ENCODE results near the gene MYO10. TPM values are rescaled to one million over a fixed set of nuclear protein-coding genes. Genes with fewer than 3 reads are reported as not detected.

MYO10 gene
- total RNA-seq, 1 experiment from 2014 or later = 89.8 TPM

DNA sequence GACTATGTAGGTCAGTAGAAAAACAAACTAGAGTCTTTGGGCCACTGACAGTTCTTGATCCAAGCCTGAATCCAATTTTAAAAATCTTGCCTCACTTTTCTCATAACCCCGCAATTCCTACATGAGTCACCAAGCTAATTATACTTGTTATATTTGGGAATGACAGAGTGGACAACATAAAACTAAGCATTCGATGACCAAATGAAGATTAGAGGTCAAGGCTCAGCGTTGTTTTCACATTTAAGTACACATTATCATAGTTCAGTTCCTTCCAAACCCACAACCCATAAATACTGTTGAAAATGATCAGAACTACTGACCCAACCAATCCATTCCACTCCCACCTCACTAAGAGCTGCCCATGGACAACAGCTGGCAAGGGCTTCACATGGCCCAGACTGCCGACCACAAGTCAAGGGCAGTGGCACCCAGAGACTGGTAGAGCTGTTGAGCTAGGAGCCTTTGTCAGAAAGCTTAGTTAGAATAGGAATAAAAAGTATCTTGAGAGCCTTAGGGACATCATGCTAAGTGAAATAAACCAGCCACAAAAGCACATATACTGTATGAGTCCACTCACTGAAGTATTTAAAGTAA is 64.2 kb downstream of the MYO10 start:
- ATAC-seq = no peak
- H3K27ac Mint-ChIP-seq = no peak overlapping the region; the same call in 1 of the 2 replicates
- peaks cover 35% of the 10 kb centered on the region for H3K4me1 Mint-ChIP-seq
- TF ChIP-seq, protein P1, sequence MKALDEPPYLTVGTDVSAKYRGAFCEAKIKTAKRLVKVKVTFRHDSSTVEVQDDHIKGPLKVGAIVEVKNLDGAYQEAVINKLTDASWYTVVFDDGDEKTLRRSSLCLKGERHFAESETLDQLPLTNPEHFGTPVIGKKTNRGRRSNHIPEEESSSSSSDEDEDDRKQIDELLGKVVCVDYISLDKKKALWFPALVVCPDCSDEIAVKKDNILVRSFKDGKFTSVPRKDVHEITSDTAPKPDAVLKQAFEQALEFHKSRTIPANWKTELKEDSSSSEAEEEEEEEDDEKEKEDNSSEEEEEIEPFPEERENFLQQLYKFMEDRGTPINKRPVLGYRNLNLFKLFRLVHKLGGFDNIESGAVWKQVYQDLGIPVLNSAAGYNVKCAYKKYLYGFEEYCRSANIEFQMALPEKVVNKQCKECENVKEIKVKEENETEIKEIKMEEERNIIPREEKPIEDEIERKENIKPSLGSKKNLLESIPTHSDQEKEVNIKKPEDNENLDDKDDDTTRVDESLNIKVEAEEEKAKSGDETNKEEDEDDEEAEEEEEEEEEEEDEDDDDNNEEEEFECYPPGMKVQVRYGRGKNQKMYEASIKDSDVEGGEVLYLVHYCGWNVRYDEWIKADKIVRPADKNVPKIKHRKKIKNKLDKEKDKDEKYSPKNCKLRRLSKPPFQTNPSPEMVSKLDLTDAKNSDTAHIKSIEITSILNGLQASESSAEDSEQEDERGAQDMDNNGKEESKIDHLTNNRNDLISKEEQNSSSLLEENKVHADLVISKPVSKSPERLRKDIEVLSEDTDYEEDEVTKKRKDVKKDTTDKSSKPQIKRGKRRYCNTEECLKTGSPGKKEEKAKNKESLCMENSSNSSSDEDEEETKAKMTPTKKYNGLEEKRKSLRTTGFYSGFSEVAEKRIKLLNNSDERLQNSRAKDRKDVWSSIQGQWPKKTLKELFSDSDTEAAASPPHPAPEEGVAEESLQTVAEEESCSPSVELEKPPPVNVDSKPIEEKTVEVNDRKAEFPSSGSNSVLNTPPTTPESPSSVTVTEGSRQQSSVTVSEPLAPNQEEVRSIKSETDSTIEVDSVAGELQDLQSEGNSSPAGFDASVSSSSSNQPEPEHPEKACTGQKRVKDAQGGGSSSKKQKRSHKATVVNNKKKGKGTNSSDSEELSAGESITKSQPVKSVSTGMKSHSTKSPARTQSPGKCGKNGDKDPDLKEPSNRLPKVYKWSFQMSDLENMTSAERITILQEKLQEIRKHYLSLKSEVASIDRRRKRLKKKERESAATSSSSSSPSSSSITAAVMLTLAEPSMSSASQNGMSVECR (CRISPR knock-in tag; IDR thresholded peaks at IDR 0.05; ENCODE audit: borderline replicate concordance) = no peak
- TF ChIP-seq, protein P2, sequence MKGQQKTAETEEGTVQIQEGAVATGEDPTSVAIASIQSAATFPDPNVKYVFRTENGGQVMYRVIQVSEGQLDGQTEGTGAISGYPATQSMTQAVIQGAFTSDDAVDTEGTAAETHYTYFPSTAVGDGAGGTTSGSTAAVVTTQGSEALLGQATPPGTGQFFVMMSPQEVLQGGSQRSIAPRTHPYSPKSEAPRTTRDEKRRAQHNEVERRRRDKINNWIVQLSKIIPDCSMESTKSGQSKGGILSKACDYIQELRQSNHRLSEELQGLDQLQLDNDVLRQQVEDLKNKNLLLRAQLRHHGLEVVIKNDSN (CRISPR knock-in tag; IDR thresholded peaks at IDR 0.05) = no peak
- TF ChIP-seq, protein P3, sequence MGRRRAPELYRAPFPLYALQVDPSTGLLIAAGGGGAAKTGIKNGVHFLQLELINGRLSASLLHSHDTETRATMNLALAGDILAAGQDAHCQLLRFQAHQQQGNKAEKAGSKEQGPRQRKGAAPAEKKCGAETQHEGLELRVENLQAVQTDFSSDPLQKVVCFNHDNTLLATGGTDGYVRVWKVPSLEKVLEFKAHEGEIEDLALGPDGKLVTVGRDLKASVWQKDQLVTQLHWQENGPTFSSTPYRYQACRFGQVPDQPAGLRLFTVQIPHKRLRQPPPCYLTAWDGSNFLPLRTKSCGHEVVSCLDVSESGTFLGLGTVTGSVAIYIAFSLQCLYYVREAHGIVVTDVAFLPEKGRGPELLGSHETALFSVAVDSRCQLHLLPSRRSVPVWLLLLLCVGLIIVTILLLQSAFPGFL (CRISPR knock-in tag; IDR thresholded peaks at IDR 0.05; ENCODE audit: borderline replicate concordance) = no peak
- no peak for TF ChIP-seq EMX1 (CRISPR knock-in tag; IDR thresholded peaks at IDR 0.05)
- TF ChIP-seq ZNF671 (CRISPR knock-in tag; IDR thresholded peaks at IDR 0.05) = no peak
- no peak for TF ChIP-seq KAT7 (CRISPR knock-in tag; IDR thresholded peaks at IDR 0.05; ENCODE audit: borderline replicate concordance)
- no peak for TF ChIP-seq ELF4 (CRISPR knock-in tag; IDR thresholded peaks at IDR 0.05; ENCODE audit: low read depth)
- TF ChIP-seq ZBTB21 (CRISPR knock-in tag; IDR thresholded peaks at IDR 0.05; ENCODE audit: borderline replicate concordance) = no peak
- TF ChIP-seq, protein P4, sequence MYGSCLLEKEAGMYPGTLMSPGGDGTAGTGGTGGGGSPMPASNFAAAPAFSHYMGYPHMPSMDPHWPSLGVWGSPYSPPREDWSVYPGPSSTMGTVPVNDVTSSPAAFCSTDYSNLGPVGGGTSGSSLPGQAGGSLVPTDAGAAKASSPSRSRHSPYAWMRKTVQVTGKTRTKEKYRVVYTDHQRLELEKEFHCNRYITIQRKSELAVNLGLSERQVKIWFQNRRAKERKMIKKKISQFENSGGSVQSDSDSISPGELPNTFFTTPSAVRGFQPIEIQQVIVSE (CRISPR knock-in tag; IDR thresholded peaks at IDR 0.05; ENCODE audit: borderline replicate concordance) = no peak
- no peak for TF ChIP-seq CBFB (CRISPR knock-in tag; IDR thresholded peaks at IDR 0.05; ENCODE audit: low read depth)
- H3K36me3 Mint-ChIP-seq = peaks cover 43% of the 10 kb centered on the region
- no peak overlapping the region for H3K4me3 Mint-ChIP-seq
- no peak for DNase-seq (ENCODE audit: low spot score)
- CTCF ChIA-PET = no interaction called here
- peaks cover 35% of the 10 kb centered on the region for H3K9me3 Mint-ChIP-seq
- H3K27me3 Mint-ChIP-seq (ENCODE audit: low read depth) = no peaks in the 10 kb centered on the region
- POLR2A ChIA-PET = no interaction called here

DNA sequence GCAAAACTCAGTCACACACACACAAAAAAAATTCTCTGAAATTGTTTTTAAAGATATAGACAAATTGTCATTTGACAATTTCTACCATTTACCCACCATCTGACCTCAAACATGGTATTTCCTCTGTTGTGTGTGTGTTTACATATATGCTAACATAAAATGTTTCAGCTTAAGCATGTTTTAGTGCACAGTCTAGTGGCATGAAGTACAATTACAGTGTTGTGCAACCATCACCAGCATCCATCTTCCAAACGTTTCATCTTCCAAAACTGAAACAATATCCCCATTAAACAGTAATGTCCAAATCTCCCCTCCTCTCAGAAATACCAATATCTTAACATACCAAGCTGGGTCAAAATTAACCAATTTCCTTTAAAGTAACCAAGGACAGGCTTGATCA is 65.2 kb downstream of the MYO10 start:
- CTCF ChIA-PET = no interaction called here
- Mint-ChIP-seq H3K4me1 (peaks cover 45% of the 10 kb centered on the region), H3K36me3 (peaks cover 41% of the 10 kb centered on the region), H3K27me3 (ENCODE audit: low read depth) (no peaks in the 10 kb centered on the region), H3K27ac (no peak overlapping the region), H3K9me3 (peaks cover 35% of the 10 kb centered on the region), H3K4me3 (no peak overlapping the region)
- POLR2A ChIA-PET = no interaction called here
- DNase-seq (ENCODE audit: low spot score) (no peak), ATAC-seq (no peak)
- no peak for TF ChIP-seq ZNF423 (CRISPR knock-in tag; IDR thresholded peaks at IDR 0.05)
- TF ChIP-seq ZNF671 (CRISPR knock-in tag; IDR thresholded peaks at IDR 0.05) = no peak
- no peak for TF ChIP-seq CREB1 (CRISPR knock-in tag; IDR thresholded peaks at IDR 0.05)
- no peak for TF ChIP-seq ZNF138 (CRISPR knock-in tag; conservative IDR thresholded peaks at IDR 0.05)
- no peak for TF ChIP-seq ETV6 (CRISPR knock-in tag; IDR thresholded peaks at IDR 0.05)
- TF ChIP-seq, protein P5, sequence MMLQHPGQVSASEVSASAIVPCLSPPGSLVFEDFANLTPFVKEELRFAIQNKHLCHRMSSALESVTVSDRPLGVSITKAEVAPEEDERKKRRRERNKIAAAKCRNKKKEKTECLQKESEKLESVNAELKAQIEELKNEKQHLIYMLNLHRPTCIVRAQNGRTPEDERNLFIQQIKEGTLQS (CRISPR knock-in tag; conservative IDR thresholded peaks at IDR 0.05) = no peak
- TF ChIP-seq, protein P6, sequence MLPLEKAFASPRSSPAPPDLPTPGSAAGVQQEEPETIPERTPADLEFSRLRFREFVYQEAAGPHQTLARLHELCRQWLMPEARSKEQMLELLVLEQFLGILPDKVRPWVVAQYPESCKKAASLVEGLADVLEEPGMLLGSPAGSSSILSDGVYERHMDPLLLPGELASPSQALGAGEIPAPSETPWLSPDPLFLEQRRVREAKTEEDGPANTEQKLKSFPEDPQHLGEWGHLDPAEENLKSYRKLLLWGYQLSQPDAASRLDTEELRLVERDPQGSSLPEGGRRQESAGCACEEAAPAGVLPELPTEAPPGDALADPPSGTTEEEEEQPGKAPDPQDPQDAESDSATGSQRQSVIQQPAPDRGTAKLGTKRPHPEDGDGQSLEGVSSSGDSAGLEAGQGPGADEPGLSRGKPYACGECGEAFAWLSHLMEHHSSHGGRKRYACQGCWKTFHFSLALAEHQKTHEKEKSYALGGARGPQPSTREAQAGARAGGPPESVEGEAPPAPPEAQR (CRISPR knock-in tag; IDR thresholded peaks at IDR 0.05) = no peak
- TF ChIP-seq ATF1 (CRISPR knock-in tag; IDR thresholded peaks at IDR 0.05) = no peak
- no peak for TF ChIP-seq PRRX2 (CRISPR knock-in tag; IDR thresholded peaks at IDR 0.05)
- TF ChIP-seq IRF2 (CRISPR knock-in tag; IDR thresholded peaks at IDR 0.05; ENCODE audit: borderline replicate concordance, low read depth) = no peak
- no peak for TF ChIP-seq GABPB1 (CRISPR knock-in tag; IDR thresholded peaks at IDR 0.05)
- TF ChIP-seq, protein P7, sequence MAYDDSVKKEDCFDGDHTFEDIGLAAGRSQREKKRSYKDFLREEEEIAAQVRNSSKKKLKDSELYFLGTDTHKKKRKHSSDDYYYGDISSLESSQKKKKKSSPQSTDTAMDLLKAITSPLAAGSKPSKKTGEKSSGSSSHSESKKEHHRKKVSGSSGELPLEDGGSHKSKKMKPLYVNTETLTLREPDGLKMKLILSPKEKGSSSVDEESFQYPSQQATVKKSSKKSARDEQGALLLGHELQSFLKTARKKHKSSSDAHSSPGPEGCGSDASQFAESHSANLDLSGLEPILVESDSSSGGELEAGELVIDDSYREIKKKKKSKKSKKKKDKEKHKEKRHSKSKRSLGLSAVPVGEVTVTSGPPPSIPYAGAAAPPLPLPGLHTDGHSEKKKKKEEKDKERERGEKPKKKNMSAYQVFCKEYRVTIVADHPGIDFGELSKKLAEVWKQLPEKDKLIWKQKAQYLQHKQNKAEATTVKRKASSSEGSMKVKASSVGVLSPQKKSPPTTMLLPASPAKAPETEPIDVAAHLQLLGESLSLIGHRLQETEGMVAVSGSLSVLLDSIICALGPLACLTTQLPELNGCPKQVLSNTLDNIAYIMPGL (CRISPR knock-in tag; IDR thresholded peaks at IDR 0.05) = no peak
- no peak for TF ChIP-seq MYBL2 (CRISPR knock-in tag; IDR thresholded peaks at IDR 0.05)
- TF ChIP-seq, protein P8, sequence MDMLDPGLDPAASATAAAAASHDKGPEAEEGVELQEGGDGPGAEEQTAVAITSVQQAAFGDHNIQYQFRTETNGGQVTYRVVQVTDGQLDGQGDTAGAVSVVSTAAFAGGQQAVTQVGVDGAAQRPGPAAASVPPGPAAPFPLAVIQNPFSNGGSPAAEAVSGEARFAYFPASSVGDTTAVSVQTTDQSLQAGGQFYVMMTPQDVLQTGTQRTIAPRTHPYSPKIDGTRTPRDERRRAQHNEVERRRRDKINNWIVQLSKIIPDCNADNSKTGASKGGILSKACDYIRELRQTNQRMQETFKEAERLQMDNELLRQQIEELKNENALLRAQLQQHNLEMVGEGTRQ (CRISPR knock-in tag; IDR thresholded peaks at IDR 0.05) = no peak
